Activated CD8-positive, alpha-beta memory T cell treated with anti-CD3 and anti-CD28 coated beads, Interleukin-2, amount 50 U/mL, for 1 hour (primary cell): ENCODE data around the gene KLHL6.

Experiments
- DNase-seq: peaks from one replicate; pipeline ENCODE4 v3.0.0-alpha.2; 2020; ENCODE audit errors: extremely low read depth

KLHL6 gene

DNA sequence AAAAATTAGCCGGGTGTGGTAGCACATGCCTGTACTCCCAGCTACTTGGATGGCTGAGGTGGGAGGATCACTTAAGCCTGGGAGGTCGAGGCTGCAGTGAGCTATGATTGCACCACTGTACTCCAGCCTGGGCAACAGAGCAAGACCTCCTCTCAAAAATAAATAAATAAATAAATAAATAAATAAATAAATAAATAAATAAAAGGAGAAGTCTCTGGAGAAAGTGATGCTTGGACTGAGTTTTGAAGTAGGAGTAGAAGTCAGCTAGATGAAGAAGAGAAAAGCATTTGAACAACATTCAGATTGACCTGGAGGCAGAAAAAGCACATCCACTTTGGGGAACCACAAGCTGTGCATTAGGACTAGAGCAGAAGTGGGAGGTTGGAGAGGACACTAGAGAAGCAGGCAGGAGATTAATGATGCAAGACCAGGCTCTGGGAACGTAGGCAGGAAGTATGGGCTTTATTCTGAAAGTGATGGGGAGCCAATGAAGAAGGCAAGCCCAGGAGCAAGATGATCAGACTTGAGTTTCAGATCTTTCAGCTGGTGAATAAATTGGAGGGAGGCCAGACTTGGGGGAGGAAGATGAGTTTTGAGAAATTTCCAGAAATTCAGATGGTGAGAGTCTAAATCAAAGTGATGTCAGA, 48.7 kb downstream of the KLHL6 start:
- DNase-seq: no peak

DNA sequence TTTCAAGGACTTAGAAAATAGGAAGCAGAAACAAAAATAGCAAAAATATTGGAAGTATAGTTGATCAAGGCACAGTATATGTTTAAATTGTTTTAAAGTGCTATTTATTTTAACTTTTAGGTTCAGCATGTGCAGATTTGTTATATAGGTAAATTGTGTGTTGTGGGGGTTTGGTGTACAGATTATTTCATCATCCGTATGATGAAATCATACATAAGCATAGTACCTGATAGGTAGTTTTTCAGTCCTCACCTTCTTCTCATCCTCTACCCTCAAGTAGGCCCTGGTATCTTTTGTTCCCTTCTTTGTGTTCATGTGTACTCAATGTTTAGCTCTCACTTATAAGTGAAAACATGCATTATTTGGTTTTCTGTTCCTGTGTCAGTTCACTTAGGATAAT, 50.9 kb downstream of the KLHL6 start:
- DNase-seq: no peak

DNA sequence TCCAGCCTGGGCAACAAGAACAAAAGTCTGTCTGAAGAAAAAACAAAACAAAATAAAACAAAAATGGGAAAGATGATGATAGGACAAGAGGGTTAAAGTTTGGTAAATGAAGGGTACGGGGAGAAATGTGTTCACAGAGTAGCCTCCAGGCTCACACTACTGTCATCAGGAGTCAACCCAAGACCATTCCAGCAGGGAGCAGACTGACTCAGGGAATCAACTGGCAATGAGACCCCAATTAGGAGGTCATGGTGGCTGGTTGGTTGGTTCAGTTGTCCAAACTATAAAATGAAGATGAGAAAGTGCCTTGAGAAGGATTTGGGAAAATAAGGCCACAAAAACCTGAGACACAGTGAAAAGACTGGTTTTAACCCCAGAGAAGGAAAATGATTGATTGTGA, 51.8 kb downstream of the KLHL6 start:
- DNase-seq: no peak

DNA sequence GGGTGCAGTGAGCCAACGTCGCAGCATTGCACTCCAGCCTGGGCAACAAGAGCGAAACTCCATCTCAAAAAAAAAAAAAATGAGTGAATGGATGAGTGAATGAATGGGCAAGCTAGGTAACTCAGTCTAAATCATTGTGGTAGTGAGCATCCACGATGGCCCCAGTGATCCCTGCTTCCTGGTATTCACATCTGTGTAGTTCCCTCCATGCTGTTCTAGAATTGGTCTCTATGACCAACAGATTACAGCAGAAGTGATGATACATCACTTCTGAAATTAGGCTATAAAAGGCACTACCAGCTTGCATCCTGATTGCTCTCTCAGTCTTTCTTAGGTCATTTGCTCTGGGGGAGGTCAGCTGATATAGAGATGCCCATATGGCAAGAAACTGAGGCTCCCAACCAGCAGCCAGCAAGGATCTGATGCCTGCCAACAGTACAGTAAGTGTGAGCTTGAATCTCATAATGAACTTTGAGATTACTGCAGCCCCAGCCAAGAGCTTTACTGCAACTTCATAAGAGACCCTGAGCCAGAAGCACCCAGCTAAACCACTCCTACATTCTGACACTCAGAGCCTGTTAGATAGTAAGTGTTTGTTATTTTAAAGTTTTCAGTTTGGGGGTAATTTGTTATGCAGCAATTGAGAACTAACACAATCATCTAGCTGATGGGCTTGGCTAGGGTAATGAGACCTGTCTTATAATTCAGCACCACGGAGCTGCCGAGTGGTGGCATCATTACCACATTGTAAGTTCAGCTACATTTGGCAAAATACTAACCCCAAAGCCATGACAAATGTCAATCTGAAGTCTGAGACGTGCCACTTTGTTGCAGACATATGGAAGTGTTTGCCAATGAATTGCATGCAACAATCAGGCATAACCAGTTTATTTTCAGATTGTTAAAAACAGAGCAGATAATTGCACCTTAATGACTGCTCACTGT, 53.0 kb downstream of the KLHL6 start:
- no peak for DNase-seq

DNA sequence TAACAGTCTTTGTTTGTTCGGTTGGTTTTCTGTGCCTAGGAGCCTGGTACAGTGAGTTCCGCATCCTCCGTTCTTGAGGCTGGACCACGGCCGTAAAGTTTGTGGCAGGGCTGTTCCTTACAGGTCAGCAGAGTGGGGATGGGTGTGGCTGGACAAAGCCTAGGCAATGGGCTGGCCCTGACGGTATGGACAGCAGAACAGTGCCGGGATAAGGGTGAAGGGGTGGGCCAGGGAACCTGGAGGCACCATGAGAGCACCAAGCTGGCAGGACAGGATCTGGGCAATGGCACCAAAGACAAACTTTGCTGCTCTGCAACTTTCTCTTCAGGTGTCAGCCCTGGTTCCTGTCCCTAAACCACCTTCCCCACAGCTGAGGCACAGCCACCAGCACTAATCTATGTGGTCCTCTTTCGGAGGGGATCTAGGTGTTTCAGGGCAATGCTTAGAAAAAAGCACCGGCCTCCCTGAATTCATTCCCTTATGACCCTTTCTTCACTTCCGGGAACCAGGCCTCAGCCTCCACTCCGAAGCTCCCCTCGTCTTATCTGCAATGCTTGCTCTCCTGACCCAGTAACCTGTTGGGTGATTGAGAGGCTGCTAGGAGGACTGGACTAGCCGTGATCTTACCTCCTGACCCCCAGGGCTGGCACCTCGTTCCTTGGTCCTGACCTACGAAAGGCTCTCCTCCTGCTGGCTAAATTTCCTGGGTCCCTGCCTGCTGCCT, 54.4 kb downstream of the KLHL6 start:
- no peak for DNase-seq

DNA sequence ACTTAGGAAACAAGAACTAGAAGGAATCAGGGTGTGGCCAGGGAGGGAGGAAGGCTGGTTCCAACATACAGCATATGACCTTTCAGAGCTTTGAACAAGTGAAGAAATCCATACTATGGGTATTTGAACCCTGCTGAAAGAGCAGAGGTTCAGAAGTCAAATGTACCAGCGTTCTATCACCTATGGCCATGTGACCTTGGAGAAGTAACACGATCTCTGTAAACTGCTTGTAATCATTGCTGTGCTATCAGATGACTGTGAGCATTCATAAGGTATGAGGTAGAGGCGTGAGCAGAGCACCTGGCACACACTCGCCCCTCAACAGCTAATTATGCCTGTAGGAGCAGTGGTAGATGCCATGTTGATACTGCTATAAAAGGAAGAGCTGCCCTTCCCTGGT, 55.2 kb downstream of the KLHL6 start:
- no peak for DNase-seq

DNA sequence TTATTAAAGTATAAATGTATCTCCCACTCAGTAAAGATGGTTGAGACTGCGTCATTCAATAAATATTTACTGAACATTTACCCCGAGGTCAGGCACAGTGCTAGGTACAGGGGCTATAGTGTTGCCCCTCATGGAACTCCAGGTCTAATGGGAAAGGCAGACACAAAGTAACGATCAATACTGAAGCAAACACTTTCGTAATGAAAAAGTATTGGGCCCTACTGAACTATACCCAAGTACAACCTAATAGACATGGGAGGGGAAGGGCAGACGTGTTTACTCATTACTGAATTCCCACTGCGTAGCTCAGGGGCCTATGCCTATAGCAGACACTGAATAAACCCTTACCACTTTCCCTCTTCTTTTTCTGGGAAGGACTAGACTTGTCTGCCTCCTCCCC, 56.9 kb downstream of the KLHL6 start:
- no peak for DNase-seq

DNA sequence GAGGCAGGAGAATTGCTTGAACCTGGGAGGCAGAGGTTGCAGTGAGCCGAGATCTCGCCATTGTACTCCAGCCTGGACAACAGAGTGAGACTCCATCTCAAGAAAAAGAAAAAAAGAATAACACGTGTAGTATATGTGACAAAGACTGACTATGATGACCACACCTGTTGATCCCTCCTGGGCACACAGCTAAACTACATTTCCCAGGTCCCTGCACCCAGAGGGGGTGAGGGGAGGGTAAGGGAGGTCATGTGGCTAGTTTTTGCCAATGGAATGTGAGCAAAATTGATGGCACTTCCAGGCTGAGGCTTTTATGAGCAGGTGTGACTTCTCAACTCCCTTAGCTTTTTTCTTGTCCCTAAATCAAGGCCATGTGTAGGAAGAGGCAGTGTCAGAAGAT, 58.2 kb downstream of the KLHL6 start:
- DNase-seq: no peak

DNA sequence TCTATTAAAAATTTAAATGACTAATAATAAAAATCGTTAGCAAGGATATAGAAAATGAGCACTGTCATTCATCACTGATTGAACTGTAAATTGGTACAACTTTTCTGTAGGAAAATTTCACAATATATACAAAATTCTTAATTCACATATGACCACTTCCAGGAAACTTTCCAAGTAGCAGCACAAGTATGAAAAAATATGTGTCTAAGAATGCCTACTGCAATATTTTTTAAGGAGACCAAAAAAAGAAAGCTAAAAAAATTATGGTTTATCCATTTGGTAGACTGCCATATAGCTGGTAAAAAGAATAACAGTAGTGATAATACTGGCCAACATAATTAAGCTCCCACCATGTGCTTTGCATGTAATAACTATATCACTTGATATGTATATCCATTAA, 59.2 kb downstream of the KLHL6 start:
- DNase-seq: no peak

DNA sequence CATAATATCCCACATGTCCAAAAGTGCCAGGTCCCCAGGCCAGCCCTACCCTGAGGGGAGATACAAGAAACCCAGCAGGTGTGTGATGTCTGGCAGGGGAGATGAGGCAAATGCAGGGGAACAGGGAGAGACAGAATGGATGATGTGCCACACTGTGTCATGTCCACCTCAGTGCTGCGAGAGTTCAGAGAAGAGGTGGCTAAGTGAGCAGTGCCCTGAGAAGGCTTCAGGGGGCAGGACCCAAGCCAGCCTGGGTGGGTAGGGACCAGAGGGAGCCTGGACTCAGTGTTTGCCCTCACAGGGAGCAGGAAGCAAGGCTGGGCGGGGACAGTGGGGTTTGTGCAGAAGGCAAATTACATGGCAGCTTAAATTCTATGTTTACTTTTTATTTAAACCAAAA, 61.2 kb downstream of the KLHL6 start:
- no peak for DNase-seq

DNA sequence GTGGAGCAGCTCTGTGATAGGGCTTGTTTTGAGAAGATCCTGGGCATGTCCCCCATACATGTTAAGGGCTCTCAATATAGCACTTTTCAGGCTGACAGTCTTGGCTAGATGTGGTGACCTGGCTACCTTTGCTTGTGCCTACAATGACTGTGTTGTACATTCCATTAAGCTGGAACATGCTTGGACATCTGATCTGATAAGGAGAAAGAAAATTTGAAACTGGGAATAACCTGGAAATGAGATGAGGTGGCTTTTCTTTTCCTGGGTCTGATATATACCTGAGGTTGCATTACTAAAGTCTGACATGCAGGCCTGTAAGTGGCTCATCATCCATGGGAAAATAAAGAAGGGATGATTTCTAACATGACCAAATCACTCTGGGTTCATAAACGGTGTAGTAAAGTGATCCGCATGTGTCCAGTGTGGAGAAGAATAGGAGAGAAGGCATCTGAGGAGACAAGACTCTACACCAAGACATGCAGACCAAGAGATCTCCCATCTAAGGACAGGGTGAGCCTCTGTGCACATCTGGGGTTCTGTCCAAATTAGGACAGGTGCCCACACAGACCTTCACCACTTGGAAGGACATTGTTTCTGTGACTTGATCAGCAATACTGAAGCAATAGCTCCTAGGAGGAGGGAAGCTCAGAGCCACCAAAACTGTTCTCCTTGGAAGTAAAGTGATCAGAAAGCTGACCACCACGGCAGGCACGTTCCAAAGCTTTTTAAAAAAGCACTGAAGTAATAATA, 62.0 kb downstream of the KLHL6 start:
- DNase-seq: no peak

DNA sequence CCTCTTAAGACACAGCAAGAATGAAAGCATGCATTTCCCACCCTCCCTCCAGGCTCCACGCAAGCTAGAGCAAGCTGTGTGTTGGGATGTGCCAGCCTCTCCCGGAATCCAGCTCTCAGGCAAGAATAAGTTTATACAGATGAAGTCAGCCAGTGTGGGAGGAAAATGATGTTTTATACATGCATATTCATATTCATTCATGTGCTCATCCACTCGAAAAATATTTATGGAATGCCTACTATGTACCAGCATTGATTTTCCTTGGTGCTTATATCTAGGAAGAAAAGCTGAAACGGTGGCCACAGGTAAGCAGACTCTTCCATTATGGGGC, 62.7 kb downstream of the KLHL6 start:
- no peak for DNase-seq

DNA sequence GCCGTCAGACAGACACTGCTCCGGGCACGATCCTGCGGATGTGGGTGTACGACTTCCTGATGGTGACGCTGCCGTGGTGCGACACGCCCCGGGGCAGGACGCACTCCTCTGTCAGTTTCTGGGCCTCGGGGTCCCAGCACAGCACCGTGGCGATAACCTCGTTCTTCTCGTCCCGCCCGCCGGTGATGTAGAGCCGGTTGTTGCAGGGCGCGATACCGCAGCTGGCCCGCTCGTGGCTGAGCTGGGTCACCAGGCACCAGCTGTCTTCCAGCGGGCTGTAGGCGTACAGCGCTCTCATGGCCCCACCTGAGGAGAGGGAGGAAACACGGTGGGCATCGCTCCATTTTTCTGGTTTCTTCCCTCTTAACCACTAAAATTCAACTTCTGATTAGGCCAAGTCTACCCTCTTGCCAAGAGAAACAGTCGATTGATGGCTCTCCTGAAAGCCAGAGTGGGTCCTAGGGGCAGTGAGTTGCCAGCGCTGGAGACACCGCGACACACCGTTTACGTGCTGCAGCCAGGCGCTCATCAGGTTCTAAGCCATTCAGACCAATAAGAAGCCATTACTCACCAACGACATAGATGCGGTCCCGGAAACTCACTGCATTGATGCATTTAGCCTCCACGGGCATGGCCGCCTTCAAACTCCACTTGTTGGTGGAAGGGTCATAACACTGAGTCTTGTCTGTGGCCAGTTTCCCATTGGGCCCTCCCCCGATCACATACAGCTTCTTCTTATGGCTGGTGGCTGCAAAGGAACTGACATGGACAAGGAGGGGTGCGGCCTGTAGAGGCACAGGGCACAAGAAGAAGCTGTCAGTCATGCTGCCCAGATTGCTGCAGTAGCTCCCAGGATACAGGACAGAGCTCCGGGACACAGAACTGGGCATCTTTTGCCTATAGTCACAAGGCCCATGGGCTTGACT, 63.3 kb downstream of the KLHL6 start:
- DNase-seq: no peak

DNA sequence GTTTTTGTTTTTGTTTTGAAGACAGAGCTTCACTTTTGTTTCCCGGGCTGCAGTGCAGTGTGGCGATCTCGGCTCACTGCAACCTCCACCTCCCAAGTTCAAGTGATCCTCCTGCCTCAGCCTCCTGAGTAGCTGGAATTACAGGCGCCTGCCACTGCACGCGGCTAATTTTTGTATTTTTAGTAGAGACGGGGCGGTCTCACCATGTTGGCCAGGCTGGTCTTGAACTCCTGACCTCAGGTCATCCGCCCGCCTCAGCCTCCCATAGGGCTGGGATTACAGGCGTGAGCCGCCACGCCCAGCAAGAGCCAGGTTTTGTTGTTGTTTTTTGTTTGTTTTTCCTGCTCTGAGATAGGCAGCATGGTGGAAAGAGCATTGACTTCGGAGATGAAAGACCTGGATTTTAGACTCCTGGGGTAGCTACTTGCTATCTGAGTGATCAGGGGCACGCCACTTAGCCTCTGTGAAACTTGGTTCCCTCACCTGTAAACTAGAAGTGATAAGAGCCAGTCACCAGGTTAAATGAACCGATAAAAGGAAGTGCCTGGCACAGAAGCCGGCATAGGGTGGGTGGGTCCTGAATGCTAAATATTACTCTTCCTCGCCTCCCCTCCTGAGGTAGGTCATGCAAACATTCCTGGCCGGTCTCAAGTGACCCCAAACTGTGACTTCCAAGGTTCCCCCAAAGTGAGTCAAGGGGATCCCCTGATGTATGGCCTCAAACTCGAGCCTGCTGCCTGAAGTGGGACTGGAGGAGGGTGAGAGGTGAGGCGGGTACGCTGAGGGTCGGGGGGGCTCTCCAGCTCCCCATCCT, 64.2 kb downstream of the KLHL6 start:
- DNase-seq: no peak

DNA sequence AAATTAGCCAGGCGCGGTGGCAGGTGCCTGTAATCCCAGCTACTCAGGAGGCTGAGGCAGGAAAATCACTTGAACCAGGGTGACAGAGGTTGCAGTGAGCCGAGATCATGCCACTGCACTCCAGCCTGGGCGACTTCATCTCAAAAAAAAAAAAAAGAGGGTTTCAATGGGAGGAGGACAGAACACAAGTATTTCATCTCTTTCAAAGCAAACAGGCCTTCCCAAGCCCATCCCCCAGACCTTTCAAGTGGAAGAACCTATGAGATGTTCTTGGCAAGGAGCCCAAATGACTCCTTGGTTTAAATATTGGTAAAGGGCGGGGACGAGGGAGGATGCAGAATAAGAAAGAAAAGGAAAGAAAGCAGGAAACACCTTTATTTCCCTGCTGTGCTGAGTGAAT, 64.9 kb downstream of the KLHL6 start:
- DNase-seq: no peak

DNA sequence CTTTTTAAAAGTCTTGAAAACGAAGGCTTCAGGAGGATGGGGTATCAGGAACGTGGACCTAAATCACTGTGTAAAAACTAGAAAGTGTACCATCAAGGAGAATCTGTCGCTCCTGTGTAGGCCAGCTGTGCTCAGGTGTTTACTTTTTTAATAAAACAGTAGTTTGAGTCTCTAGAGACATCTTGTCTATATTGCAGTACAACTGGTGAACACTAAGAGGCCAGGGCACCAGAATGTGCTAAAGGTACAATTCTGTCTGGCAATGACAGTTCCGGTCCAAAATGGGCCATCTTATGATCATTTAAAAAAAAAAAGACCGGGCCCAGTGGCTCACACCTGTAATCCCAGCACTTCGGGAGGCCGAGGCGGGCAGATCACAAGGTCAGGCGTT, 65.3 kb downstream of the KLHL6 start:
- no peak for DNase-seq

DNA sequence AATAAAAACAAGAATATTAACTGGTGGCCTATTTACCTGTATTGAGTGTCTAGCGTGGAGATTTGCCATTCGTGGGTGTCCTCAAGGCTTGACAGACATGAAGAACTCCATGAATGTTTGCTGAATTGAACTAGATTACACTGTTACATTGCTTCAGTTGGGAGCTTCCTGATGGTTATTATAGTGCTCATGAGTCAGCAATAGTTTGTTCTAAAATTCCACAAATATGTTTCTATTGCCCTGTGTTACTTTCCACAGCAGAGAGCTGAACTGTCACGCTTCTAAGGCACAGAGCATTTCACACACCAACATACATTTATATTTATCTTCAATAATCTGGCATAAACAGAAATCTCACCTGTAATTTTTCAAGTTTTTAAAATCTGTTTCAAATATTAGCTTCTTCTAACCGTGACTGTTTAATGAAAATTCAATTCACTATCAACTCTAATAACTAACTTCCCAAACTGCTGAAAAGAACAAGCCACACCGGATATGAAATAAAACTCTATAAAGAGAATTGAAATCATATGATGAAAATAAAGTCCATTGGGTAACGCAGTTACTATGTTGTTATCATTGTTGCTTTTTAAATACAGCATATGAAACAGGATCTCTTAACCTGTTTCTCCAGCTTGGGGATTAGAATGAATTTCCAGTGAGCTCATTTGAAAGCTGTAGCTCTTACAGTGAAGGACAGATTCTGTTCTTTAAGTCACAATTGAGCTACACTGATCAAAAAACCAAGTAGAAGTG, 65.9 kb downstream of the KLHL6 start:
- DNase-seq: no peak

DNA sequence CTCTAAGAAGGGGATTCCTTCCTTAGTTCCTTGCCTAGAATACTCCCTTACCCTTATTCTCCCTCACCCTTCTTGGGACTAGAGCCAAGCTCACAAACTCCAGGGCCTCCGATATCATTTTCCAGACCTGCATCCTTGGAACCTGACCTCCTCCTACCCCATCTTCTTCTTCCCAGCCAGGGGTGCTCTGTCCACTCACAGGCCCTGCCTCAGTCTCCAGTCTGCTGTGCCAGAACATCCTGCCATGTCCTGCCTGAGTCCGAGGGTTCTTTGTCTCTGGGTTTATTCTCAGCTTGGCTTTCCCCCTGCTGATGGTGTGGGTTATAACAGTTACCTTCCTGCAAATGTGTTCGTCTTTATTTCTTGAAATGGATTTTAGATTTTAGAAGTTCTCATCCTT, 67.2 kb downstream of the KLHL6 start:
- no peak for DNase-seq

DNA sequence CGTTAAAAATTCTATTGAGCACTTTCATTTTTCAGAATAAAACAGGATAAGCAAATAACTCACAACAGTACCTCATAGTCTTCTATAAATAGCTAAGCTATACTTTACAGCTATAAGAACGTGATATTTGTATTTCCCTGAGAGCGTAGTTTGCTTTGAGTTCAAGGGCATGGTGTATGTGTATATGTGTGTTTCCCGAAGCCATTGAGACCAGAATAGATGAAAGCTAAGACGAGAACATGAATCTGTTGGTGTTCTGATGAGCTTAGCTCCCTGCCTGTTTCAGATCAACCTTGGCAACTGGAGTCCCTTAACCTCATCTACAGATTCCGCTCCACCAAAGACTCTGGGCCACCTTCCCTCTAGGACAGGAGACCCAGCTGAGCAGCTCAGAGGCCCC, 67.6 kb downstream of the KLHL6 start:
- DNase-seq: no peak
